ENCODE measurements around the gene RGL1.

The RGL1 gene

DNA sequence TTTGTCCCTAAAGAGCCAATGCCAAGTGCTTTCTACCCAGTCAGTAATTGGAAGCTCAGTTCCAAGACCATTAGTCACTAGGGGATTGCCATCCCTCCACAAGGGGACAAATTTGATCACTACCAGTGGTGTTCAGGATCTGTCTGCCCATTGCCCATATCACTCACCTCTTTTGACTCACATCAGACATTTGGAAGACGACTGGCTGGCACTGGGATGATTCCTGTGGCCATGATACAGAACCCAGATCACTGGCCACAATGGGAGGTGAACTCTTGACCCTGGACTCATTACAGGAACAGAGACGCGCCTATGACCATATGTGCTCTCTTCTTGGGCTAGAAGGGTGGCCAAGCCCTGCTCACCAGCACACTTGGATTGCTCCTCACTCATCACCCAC, 161.6 kb downstream of the RGL1 start:
- TF ChIP-seq EZH2phosphoT487 (IDR thresholded peaks at IDR 0.05; ENCODE audit: borderline replicate concordance, low read length) = no peak
- Histone ChIP-seq H3K4me3 (ENCODE audit: low read length) (no peak overlapping the region), H3K4me2 (ENCODE audit: low read length) (no peak overlapping the region), H3K27me3 (ENCODE audit: control insufficient read depth, low read length) (peaks cover 27% of the 10 kb centered on the region), H3F3A (ENCODE audit: control insufficient read depth, insufficient read depth) (no peaks in the 10 kb centered on the region), H3K36me3 (ENCODE audit: control insufficient read depth, low read length) (no peaks in the 10 kb centered on the region), H3K9me2 (replicated peaks; ENCODE audit: control insufficient read depth, low read length) (no peaks in the 10 kb centered on the region), H3K4me1 (ENCODE audit: control insufficient read depth, low read length) (no peaks in the 10 kb centered on the region), H3K9me3 (ENCODE audit: control insufficient read depth, insufficient read depth, low read length) (no peaks in the 10 kb centered on the region), H4K20me1 (ENCODE audit: control insufficient read depth, insufficient read depth, low read depth, low read length) (no peaks in the 10 kb centered on the region), H3K79me2 (ENCODE audit: control insufficient read depth, low read length) (no peaks in the 10 kb centered on the region), H3K27ac (ENCODE audit: low read depth, low read length) (no peak overlapping the region)

DNA sequence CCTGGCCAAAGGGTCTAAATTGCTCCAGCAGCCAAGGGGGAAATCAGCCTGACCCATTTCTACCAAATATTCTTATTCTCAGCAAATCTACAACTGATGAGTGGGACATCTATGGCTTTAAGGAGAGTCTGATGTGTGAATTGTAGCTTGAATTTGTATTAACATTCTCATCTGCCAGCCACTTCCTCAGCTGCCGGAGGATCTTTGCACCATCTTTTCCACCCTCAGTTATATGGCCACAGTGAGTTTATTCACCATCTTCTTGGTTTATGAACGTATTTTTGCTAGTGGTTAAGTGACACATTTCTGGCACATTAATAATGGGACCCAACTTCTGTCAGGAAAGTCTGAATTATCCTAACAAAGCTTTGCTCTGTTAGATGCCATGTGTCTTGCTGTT, 163.0 kb downstream of the RGL1 start:
- Histone ChIP-seq H3K4me1 (ENCODE audit: control insufficient read depth, low read length) (no peaks in the 10 kb centered on the region), H3K9me2 (replicated peaks; ENCODE audit: control insufficient read depth, low read length) (no peaks in the 10 kb centered on the region), H3K27ac (ENCODE audit: low read depth, low read length) (no peak overlapping the region), H3K27me3 (ENCODE audit: control insufficient read depth, low read length) (peaks cover 23% of the 10 kb centered on the region), H3K4me2 (ENCODE audit: low read length) (no peak overlapping the region), H4K20me1 (ENCODE audit: control insufficient read depth, insufficient read depth, low read depth, low read length) (no peaks in the 10 kb centered on the region), H3F3A (ENCODE audit: control insufficient read depth, insufficient read depth) (no peaks in the 10 kb centered on the region), H3K9me3 (ENCODE audit: control insufficient read depth, insufficient read depth, low read length) (no peaks in the 10 kb centered on the region), H3K36me3 (ENCODE audit: control insufficient read depth, low read length) (no peaks in the 10 kb centered on the region), H3K79me2 (ENCODE audit: control insufficient read depth, low read length) (no peaks in the 10 kb centered on the region), H3K4me3 (ENCODE audit: low read length) (no peak overlapping the region)
- no peak for TF ChIP-seq EZH2phosphoT487 (IDR thresholded peaks at IDR 0.05; ENCODE audit: borderline replicate concordance, low read length)
- TF ChIP-seq, protein P1, sequence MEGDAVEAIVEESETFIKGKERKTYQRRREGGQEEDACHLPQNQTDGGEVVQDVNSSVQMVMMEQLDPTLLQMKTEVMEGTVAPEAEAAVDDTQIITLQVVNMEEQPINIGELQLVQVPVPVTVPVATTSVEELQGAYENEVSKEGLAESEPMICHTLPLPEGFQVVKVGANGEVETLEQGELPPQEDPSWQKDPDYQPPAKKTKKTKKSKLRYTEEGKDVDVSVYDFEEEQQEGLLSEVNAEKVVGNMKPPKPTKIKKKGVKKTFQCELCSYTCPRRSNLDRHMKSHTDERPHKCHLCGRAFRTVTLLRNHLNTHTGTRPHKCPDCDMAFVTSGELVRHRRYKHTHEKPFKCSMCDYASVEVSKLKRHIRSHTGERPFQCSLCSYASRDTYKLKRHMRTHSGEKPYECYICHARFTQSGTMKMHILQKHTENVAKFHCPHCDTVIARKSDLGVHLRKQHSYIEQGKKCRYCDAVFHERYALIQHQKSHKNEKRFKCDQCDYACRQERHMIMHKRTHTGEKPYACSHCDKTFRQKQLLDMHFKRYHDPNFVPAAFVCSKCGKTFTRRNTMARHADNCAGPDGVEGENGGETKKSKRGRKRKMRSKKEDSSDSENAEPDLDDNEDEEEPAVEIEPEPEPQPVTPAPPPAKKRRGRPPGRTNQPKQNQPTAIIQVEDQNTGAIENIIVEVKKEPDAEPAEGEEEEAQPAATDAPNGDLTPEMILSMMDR (IDR thresholded peaks at IDR 0.05; ENCODE audit: low read depth, low read length, poor library complexity, severe bottlenecking) = no peak

DNA sequence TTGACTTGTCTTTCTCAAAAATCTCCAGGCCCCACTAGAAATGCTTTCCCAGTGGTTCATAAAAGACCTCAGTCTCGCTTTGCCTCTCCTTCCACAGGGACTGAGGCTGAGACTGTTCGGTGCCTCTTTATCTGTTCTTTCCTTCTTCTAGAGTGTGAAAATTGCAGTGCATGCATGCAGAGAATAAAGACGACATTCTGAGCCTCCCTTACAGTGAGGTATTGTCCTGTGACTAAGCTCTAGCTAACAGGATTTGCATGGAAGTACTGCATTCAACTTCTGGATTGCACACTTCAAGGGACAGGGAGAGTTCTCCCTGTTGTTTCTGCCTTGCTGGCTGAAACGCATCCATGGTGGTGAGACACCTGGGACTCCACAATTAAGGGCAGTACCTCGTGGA, 163.5 kb downstream of the RGL1 start:
- Histone ChIP-seq H3K4me3 (ENCODE audit: low read length) (no peak overlapping the region), H3K36me3 (ENCODE audit: control insufficient read depth, low read length) (no peaks in the 10 kb centered on the region), H3K4me2 (ENCODE audit: low read length) (no peak overlapping the region), H3K9me2 (replicated peaks; ENCODE audit: control insufficient read depth, low read length) (no peaks in the 10 kb centered on the region), H3K27me3 (ENCODE audit: control insufficient read depth, low read length) (peaks cover 18% of the 10 kb centered on the region), H3K9me3 (ENCODE audit: control insufficient read depth, insufficient read depth, low read length) (no peaks in the 10 kb centered on the region), H3K27ac (ENCODE audit: low read depth, low read length) (no peak overlapping the region), H4K20me1 (ENCODE audit: control insufficient read depth, insufficient read depth, low read depth, low read length) (no peaks in the 10 kb centered on the region), H3F3A (ENCODE audit: control insufficient read depth, insufficient read depth) (no peaks in the 10 kb centered on the region), H3K79me2 (ENCODE audit: control insufficient read depth, low read length) (no peaks in the 10 kb centered on the region), H3K4me1 (ENCODE audit: control insufficient read depth, low read length) (no peaks in the 10 kb centered on the region)
- TF ChIP-seq, protein P1 (IDR thresholded peaks at IDR 0.05; ENCODE audit: low read depth, low read length, poor library complexity, severe bottlenecking) = no peak
- no peak for TF ChIP-seq EZH2phosphoT487 (IDR thresholded peaks at IDR 0.05; ENCODE audit: borderline replicate concordance, low read length)

DNA sequence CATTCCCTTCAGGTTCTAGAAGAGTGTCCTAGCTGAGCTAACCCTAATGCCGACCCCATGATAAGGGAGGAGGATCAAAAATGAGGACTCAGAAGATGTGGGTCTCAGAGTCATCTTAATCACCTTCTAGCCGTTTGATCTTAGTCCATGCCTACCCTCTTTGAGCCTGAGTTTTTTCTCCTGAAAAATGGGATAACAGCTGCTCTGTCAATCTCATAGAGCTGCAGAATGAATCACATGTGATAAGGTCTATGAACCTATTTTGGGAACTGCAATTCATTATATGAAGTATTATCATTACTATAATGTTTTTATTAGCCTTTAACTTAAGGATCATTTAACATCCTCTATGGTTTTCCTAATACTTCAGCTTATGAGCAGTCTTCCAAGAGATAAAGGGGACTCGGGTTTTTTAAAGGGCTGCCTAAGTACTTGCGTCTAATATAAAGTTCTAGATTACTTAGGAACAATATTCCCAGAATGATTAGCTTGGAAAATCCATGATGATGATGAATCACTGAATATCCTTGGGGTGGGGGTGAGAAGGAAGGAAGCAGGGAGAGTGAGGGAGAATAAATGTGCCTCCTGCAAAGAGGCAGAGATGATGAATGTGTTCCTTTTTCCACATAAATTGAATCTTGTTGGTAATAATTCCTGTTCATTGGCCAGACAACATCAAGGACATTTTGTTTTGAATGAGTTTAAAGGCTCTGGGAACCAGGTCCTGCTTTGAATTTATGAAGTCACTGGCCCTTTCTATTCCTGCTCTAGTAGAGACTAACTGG, 165.8 kb downstream of the RGL1 start:
- H3F3A ChIP-seq (ENCODE audit: control insufficient read depth, insufficient read depth) = no peaks in the 10 kb centered on the region
- no peaks in the 10 kb centered on the region for H3K79me2 ChIP-seq (ENCODE audit: control insufficient read depth, low read length)
- H3K36me3 ChIP-seq (ENCODE audit: control insufficient read depth, low read length) = no peaks in the 10 kb centered on the region
- TF ChIP-seq EZH2phosphoT487 (IDR thresholded peaks at IDR 0.05; ENCODE audit: borderline replicate concordance, low read length) = no peak
- TF ChIP-seq, protein P1 (IDR thresholded peaks at IDR 0.05; ENCODE audit: low read depth, low read length, poor library complexity, severe bottlenecking) = no peak
- H3K9me2 ChIP-seq (replicated peaks; ENCODE audit: control insufficient read depth, low read length) = no peaks in the 10 kb centered on the region
- peaks cover 12% of the 10 kb centered on the region; the same call in 1 of the 2 replicates for H3K27me3 ChIP-seq (ENCODE audit: control insufficient read depth, low read length)
- H3K9me3 ChIP-seq (ENCODE audit: control insufficient read depth, insufficient read depth, low read length) = no peaks in the 10 kb centered on the region
- no peaks in the 10 kb centered on the region for H4K20me1 ChIP-seq (ENCODE audit: control insufficient read depth, insufficient read depth, low read depth, low read length)
- H3K4me2 ChIP-seq (ENCODE audit: low read length) = no peak overlapping the region
- H3K4me1 ChIP-seq (ENCODE audit: control insufficient read depth, low read length) = no peaks in the 10 kb centered on the region
- no peak overlapping the region for H3K4me3 ChIP-seq (ENCODE audit: low read length)
- no peak overlapping the region for H3K27ac ChIP-seq (ENCODE audit: low read depth, low read length)

Measured in DOHH2 (cell line).